SHP77 (cell line): ENCODE measurements around the gene EXD1.
"Not testable (repeated sequence)": the region's sequence is repeated elsewhere in the genome, so short reads cannot be mapped to it uniquely, and the experiment has no call there.

Experiments used
- DNase-seq, 2 experiments: peaks; one replicate each; lab custom pipeline; 2025; lab: John Stamatoyannopoulos, UW

Gene EXD1, protein sequence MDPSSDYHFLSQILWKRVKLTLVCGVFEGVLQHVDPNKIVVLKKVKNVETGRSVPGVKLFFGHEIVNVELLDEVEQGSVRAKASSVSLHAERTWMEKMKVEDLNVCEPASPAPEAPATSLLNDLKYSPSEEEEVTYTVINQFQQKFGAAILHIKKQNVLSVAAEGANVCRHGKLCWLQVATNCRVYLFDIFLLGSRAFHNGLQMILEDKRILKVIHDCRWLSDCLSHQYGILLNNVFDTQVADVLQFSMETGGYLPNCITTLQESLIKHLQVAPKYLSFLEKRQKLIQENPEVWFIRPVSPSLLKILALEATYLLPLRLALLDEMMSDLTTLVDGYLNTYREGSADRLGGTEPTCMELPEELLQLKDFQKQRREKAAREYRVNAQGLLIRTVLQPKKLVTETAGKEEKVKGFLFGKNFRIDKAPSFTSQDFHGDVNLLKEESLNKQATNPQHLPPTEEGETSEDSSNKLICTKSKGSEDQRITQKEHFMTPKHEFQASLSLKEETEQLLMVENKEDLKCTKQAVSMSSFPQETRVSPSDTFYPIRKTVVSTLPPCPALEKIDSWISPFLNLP

DNA sequence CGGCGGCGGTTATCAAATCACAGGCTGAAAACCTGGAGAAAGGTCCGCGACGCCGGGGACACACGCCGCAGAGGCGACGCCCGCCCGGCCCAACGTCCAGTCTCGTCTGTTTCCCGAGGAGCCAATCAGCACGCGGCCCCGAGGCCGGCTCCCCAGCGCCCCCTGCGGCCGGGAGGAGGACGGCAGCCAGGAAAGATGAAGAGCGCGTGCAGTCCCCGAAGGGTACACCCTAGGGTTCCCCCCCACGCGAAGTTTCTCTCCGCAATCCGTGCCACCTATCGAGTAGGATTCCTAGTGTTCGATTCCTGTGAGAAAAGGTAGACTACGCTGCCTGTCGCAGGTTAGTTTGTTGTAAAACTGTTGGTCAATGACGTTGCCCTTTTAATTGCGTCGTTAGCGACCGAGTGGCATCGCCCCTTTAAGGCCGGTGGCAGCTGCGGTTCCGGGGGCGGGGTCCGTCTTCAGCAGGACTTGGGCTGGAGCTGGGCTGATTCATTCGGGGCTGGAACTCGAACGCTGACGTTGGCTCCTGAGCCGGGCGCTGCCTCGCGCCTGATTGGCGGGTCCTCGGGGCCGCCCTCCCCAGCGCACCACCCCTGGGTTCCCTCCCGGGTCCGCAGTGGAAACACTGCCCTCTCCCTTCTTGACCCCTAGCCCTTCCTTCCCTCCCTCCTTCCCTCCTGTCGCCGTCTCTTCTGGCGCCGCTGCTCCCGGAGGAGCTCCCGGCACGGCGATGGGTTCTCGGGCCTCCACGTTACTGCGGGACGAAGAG is at the start of gene EXD1, which contains the start of gene CHP1:
TSS of gene EXD1 (minus strand) at position 108 of the 772 bp plus-strand sequence. CDS start 4,182 bp downstream, outside the sequence.
TSS of gene CHP1 (plus strand) at position 619 of the 772 bp plus-strand sequence. CDS start at position 734, 115 bp downstream.
- DNase-seq = peak; percentile 95 to 96

DNA sequence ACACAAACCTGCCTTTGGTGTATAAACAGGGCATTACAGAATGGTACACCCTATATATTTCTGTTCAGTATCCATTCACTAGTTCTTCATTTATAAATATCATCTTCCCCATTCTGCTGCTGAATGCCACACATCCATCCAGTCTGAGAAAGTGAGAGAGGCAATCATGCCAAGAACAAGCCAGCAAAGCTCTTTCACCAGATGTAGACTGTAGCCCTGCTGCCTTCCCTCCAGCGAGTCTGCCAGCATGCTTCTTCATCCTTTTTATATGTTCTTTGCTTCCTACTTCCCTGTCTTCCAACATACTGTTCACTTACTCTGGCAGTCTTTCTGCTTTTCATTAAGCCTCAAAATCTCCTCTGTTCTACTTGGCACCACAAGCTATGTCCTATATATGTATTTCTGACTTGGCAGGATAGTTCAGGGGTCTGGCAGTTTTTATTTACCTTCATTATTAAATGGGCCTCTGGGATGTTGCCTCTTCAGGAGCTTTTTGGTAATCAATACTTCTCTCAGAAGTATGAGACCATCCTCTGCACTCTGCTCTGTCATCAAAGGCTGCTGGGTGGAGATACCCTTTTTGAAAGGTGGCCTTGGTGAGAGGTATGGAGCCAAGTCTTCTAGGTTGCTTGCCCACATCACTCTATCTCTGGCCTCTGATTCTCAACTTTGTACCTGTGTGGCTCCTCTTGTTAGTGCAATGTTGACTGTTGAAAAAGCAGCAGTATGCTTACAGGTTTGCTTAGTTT is 49.2 kb upstream of the EXD1 start:
- DNase-seq = no peak

DNA sequence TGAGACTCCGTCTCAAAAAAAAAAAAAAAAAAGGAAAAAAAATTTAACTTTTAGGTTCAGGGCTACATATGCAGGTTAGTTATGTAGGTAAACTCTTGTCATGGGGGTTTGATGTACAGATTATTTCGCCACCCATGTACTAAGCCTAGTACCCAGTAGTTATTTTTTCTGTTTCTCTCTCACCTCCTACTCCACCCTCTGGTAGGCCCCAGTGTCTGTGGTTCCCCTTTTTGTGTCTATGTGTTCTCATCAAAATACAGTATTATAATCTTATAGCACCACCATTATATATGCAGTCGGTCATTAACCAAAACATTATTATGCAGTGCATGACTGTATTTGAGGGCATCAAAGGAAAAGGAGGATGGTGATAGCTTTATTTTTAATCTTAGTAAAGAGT is 47.8 kb upstream of the EXD1 start:
- DNase-seq = no peak

DNA sequence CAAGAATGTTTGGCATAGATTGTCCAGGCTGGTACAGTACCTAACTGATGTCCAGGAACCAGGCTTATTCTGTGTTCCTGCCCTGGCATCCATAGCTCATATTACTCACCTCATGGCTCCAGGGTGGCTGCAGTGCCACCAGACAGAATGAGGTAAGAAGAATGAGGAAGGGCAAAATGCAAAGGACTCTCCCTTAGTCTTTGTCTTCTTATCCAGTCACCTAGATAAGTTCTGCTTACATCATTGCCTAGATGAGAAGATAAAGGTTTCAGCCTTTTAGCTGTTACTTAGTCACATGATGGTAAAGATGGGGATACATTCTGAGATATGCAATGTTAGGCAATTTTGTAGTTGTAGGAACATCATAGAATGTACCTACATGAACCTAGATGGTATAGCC is 46.3 kb upstream of the EXD1 start:
- DNase-seq = no peak

DNA sequence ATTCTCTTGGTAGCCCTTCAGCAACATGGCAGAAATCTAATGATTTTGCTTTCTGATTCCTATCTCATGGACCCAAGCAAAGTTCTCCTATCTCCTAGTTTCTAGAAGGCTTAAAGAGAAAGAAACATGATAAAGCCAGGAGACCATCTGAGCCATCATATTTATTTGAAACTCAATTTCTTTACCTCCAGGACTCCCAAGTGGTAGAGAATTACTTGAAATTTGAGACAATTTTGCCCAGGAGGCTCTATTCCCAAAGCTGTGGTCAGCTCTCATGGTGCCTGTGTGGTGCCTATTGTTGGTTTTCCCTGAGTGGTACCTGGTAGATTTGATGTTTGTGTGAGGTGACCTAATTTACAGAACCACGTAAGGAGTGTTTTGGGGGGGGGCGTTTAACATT is 39.3 kb upstream of the EXD1 start:
- DNase-seq = no peak

DNA sequence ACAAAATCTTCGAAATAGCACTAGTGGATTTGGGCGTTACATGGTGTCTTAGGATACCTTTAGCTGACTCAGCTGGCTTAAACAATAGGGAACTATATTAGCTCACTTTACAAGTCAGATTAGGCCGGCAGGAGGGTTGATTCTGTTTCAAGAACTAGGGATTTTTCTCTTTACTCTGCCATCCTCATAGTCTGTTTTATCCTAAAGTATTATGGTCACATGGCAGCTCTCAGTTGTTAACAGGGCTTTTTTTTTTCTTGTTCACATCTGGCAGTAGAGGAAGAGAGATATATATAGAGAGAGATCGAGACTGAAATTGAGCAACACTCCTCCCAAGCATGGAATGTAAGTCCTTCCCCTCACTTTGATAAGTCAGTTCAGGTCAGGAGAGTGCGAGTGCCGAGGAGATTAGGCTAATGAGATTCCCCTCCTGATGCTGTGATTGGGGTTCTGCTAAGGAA is 33.4 kb upstream of the EXD1 start:
- DNase-seq = no peak

DNA sequence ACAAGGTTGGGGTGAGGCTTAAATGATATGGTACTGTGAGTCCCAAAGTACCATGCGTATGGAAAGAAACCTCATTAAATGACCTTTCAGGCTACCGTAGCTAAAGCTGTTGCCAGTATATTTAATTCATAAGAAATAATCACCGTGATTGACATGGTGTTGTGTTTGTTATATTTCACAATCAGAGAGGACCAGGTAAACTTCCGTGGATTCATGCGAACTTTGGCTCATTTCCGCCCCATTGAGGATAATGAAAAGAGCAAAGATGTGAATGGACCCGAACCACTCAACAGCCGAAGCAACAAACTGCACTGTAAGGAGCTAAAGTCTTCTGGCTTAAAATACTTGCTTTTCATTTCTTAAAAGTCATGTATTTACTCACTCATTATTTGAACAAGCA is 32.0 kb upstream of the EXD1 start:
- no peak for DNase-seq

DNA sequence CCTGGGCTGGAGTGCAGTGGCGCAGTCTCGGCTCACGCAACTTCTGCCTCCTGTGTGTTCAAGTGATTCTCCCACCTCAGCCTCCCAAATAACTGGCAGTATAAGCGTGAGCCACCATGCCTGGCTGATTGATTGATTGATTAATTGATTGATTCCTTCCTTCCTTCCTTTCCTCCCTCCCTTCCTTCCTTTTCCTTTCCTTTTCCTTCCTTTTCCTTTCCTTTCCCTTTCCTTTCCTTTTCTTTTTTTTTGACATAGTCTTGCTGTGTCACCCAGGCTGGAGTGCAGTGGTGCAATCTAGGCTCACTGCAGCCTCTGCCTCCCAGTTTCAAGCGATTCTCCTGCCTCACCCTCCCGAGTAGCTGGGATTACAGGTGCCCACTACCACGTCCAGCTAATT is 30.4 kb upstream of the EXD1 start:
- DNase-seq = not testable (repeated sequence)

DNA sequence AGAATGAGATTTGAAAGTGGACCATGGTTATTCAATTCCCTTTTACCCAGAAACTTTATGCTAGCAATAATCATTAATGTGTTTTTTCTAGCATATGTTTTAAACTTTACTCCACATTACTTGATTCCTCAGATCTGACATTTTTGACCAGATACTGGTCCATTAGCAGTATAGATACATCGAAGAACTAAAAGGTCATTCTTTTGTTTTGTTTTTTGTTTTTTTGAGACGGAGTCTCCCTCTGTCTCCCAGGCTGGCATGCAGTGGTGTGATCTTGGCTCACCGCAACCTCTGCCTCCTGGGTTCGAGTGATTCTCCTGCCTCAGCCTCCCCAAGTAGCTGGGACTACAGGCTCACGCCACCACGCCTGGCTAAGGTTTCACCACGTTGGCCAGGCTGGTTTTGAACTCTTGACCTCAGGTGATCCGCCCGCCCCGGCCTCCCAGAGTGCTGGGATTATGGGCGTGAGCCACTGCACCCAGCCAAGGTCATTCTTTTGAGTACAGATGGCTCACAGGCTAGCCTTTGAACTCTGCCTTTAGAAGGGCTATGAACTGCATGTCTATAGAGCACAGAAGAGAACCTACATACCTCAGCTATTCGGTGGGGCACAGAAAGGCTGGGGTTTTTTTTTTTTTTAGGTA is 29.1 kb upstream of the EXD1 start:
- DNase-seq = no peak

DNA sequence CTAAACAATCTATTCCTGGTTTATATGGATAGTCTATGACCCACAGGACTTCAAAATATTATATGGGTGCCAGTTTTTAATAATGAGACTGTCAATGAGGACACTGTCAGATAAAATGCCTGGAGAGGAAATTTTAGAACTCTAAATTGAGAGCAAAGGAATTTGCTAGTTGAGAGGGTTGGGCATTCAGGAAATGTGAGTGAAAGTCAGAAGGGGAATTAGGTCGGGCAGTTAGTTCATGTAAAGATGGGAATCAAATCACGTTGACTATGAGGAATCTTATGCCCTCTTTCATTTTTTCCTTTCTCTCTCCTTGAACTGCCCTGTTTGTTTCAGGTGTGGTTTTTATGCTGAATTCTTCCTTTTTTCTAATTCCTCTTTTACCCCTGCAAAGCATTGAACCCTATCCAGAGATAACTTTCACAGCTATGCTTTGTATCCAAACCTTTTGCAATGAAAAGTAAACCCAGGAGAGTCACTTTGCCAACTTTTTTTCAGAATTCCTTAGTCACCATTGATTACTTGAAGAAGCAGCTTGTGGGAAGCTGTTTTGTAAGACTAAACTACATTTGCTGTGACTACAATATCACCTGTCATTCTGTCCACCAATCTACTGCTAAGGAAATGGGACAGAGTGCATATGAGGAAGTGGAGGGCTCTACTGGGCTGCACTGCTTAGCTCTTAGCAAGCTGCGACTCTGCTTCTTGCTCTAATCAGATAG is 28.4 kb upstream of the EXD1 start:
- DNase-seq = no peak

DNA sequence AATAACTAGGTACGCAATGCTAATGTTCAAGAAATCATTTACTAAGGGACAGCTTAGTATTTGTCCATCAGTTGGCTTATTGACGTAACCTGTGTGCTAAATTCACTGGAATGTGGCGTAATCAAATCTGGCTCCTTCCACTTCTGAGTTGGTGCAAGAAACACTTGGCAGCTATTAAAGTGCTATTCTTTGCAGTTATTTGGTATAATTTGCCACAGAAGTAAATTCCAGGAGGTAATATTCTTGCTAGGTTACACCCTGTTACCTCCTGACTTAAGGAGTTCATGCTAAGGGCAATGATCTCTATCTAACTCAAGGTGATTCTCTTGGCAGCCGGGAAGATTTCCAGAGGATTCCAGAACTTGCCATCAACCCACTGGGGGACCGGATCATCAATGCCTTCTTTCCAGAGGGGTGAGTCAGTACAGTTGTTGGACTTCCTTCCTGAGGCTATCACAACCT is 26.1 kb upstream of the EXD1 start:
- DNase-seq = no peak

DNA sequence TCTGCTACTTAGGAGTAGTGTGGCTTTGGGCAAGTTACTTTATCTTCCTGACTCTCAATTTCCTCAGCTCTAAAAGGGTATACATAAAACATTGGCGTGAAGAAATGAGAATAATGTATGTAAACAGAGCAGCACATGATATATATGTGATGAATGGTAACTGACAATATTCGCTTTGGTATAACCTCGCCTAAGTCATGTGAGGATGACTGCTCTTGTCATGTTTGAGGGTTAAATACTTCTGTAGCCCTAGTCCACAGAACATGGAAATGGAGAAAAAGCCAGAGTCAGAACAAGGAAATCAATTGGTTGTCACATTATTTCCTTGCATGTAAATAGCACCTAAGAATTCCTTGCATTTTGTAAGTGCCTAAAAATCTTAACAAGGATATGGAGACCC is 25.5 kb upstream of the EXD1 start:
- no peak for DNase-seq

DNA sequence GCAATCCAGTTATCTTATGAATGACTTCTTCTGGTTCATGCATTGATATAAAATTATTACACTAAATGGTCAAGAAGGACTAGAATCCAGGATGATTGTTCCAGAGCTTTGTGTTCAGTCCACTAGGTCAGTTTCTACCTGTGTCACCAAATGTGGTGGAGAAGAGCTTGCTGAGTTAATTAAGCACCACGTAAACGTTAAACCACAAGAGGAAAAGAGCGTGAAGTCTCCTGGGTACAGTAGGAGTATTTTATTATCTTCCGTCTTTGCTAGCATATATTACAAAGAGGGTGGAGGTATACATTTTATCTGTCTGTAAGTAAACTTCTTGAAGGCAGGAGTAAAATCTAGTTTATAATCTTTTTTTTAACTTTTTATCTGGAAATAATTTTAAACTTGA is 24.0 kb upstream of the EXD1 start:
- DNase-seq = no peak

DNA sequence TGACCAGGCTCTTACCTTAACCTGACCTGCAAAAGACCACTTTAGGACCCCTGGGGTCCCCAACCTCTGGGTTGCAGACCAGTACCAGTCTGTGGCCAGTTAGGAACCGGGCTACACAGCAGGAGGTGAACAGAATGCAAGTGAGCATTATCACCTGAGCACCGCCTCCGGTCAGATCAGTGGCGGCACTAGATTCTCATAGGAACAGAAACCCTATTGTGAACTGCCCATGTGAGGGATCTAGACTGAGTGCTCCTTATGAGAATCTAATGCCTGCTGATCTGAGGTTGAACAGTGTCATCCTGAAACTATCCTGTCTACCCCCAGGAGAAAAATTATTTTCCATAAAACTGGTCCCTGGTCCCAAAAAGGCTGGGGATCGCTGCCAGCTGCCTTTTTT is 20.9 kb upstream of the EXD1 start:
- no peak for DNase-seq

DNA sequence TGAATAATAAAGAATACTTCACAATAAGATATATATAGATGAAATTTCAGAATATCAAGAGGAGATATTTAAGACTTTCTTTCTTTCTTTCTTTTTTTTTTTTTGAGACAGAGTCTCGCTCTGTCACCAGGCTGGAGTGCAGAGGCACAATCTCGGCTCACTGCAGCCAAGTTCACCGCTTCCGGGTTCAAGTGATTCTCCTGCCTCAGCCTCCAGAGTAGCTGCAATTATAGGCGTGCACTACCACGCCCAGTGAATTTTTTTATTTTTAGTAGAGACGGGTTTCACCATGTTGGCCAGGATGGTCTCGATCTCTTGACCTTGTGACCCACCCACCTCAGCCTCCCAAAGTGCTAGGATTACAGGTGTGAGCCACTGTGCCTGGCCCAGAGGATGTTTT is 20.2 kb upstream of the EXD1 start:
- DNase-seq = not testable (repeated sequence)

DNA sequence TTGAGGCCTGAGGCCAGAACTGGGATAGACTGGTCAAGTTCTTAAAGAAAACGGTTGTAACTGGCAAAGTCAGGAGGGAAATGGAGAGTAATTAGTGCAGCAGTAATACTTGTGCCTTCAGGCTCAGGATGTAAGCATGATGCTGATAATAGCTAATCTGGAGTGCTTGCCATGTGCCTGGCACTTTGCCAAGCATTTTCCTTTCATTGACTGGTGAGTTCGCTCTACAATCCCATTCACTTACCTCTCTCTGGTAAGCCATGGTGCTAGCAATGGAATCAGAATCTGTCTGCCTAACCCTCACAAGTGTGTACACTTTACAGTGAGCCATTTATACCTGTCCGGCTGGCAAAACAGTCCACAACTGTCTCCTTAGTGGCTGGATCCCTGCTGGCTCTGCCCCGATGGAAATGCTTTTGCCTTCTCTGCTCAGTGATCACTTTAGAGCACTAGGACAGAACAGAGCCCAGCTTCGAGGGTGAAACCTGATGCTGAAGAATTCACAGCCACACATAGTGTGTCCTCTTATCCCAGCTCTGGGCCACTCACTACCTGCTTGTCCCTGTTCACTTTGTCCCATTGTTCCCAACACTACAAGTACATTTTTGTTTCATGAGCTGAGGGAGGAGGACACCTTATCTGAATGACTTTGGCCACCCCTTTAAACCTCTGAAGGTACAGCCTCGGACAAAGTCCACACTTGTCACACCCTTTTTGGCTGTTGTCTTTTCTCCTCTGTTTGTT is 10.8 kb upstream of the EXD1 start:
- DNase-seq = peak in 1 of 2 experiments; percentile 0

DNA sequence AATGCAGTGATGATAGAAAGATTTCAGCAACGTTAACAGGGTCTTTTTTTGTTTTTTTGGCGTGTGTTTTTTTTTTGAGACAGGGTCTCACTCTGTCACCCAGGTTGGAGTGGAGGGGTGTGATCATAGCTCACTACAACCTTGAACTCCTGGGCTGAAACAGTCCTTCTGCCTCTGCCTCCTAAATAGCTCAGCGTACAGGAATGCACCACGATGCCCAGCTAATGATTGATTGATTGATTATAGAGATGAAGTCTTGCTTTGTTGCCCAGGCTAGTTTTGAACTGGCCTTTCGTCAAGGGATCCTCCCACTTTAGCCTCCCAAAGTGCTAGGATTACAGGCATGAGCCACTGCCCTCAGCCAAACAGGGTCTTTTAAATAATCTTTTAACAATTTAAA is 7.5 kb upstream of the EXD1 start:
- DNase-seq = no peak

DNA sequence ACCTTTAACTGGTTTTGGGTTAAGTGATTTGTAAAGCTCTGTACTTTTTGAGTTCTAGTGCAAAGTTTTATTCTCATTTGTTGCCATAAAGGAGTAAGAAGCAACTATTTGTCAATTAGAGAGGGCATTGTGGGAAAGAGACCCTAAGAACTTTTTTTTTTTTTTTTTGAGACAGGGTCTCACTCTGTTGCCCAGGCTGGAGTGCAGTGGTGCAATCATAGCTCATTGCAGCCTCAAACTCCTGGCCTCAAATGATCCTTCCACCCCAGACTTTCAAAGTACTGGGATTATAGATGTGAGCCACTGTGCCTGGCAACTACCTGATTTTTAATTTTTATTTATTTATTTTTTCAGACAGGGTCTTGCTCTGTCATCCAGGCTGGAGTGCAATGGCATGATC is 5.4 kb upstream of the EXD1 start:
- DNase-seq = no peak

DNA sequence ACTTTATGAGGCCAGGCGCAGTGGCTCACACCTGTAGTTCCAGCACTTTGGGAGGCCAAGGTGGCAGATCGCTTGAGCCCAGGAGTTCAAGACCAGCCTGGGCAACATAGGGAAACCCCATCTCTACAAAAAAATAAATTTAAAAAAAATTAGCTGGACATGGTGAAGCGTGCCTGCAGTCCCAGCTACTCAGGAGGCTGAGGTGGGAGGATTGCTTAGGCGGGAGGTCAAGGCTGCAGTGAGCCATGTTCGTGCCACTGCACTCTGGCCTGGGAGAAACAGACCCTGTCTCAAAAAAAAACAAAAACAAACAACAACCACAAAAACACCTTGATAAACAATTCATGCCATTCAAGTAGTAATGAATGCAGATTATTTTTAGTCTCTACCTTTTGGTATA is 4.7 kb upstream of the EXD1 start:
- not testable (repeated sequence) for DNase-seq

DNA sequence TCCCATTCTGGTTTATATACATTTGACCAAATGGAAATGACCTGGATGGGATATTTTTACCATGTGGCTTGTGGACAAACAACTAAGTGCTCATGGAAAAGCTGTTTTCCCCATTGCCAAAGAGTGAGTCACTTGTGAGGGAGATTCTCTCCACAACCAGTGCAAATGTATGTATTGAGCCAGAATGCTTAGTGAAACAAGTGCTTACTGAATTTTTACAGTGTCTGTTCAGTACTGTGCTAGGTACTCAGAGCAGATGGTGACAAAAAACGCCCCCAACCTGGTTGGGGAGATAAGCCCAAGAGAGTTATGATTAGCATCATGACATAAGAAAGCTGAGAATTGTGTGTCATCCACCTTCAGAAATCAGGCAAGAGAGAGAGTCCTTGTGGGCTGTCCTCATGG is 2.8 kb upstream of the EXD1 start:
- no peak for DNase-seq
